Right lobe of liver (tissue), 6 donors: Measurements from ENCODE around the gene CDC123. TPM values are rescaled to one million over a fixed set of nuclear protein-coding genes. Genes with fewer than 3 reads are reported as not detected.

Source experiments
- ATAC-seq, 4 donors: fragments of 200-7000 bp; cut with Tn5 transposase; one replicate each; pipeline ENCODE4 v1.9.1; 2020; ENCODE audit warnings: mild to moderate bottlenecking in 4 of 4, moderate library complexity in 4 of 4
- DNase-seq, 3 donors: peaks; one replicate each; pipeline ENCODE4 v3.0.0-alpha.2; 2020
- H3K27ac ChIP-seq, 3 donors: fragments of 200-600 bp; one replicate each; pipeline ENCODE4 v1.8.0; 2022
- H3K27me3 ChIP-seq, 2 donors: fragments of 200-600 bp; one replicate each; pipeline ENCODE4 v1.8.0; 2022
- H3K36me3 ChIP-seq, 4 donors: fragments of 200-600 bp; sonication (generic) in 1 of 4; one replicate each; pipeline versions ENCODE4 v1.5.1 to v1.8.0; 2017 to 2022; ENCODE audit warnings: control low read depth in 1 of 4
- H3K4me1 ChIP-seq, 4 donors: fragments of 200-600 bp; sonication (generic) in 1 of 4; one replicate each; pipeline versions ENCODE4 v1.5.1 to v1.8.0; 2017 to 2022; ENCODE audit warnings: control low read depth in 1 of 4
- H3K4me3 ChIP-seq, 3 donors: fragments of 200-600 bp; one replicate each; pipeline ENCODE4 v1.8.0; 2022
- H3K9me3 ChIP-seq, 4 donors: fragments of 200-600 bp; sonication (generic) in 1 of 4; one replicate each; pipeline versions ENCODE4 v1.5.1 to v1.8.0; 2017 to 2022; ENCODE audit warnings: control low read depth in 1 of 4
- CTCF ChIP-seq, 4 donors: fragments of 200-600 bp in 3 of 4; fragments of 450-650 bp in 1 of 4; IDR thresholded peaks; one replicate each; pipeline versions ENCODE4 v1.5.1 to v1.8.0; 2016 to 2022; ENCODE audit warnings: antibody characterized with exemption in 4 of 4, mild to moderate bottlenecking in 2 of 4
- POLR2A ChIP-seq: fragments of 450-650 bp; IDR thresholded peaks from one replicate; pipeline ENCODE4 v1.6.1; 2017; ENCODE audit warnings: antibody characterized with exemption, mild to moderate bottlenecking
- WGBS: methylation state at CpG from one replicate; pipeline ENCODE4 v1.1.6; 2018; ENCODE audit warnings: low coverage, low lambda C conversion rate; ENCODE audit not compliant: insufficient coverage; ENCODE audit errors: missing lambda C conversion rate; 5-methylcytosine and 5-hydroxymethylcytosine counted together
- intact Hi-C, 2 donors: fragments of 100-400 bp; cut with DNase I; formaldehyde crosslinking; loops; one replicate each; pipeline versions ENCODE4 v1.11.2 to v1.14.1; 2022
- total RNA-seq, 6 experiments: library from RNA; depleted of rRNA in 2 of 6; stranded (reverse); fragments of >200 nt in 2 of 6; fragmentation: NEBNext Ultra II Directional in 3 of 6; extraction: Animal tissue kit (Norgen Biotek cat#: 25700) in 3 of 6; gene quantifications; one replicate each; pipeline versions ENCODE4 v1.1.0 to v1.2.4, GENCODE V29; 2016 to 2023
- donor health status: DM: no; HTN: yes; CAD: no.
- donor health status: DM: no; HTN: no; CAD: no.
- donor health status: DM: no; HTN: no; CAD: no.
- donor health status: DM: no; HTN: yes; CAD: no.
- donor health status: DM: no; HTN: yes; CAD: no.

CDC123 gene
- total RNA-seq, 6 experiments from 2014 or later: 29.5 to 46.3 (median 33.0) TPM

DNA sequence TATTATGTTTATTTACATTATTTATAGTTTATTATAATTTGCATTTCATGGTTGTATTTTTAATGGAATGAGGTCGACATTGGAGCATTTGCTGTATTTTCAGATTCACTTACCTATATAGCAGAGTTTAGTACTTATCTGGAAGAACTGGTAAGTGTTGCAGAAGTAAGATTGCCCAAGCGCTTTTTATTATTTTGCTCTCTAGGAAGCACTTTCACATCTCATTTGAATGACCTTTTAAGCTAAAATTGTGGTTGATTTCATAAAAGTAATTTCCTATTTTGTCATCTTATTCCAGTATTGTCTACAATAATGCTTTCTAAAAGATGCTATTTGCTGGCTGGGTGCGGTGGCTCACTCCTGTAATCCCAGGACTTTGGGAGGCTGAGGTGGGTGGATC lies 37.9 kb upstream of the CDC123 start:
- H3K27ac ChIP-seq: peak overlapping the region in 1 of 3 donors; percentile 4
- no peak for DNase-seq
- no peak for ATAC-seq
- TF ChIP-seq POLR2A (no peak), CTCF (IDR thresholded peaks at IDR 0.05) (no peak)
- peaks cover 3 to 14% (median 6%) of the 10 kb centered on the region in 4 donors for H3K36me3 ChIP-seq
- H3K4me3 ChIP-seq: no peak overlapping the region
- 73% methylated on average over 3 of the region's 3 CpGs for WGBS
- H3K27me3 ChIP-seq: no peaks in the 10 kb centered on the region
- intact Hi-C loops: no loop called here
- peaks cover 0 to 26% (median 11%) of the 10 kb centered on the region in 4 donors for H3K4me1 ChIP-seq
- H3K9me3 ChIP-seq: no peaks in the 10 kb centered on the region

DNA sequence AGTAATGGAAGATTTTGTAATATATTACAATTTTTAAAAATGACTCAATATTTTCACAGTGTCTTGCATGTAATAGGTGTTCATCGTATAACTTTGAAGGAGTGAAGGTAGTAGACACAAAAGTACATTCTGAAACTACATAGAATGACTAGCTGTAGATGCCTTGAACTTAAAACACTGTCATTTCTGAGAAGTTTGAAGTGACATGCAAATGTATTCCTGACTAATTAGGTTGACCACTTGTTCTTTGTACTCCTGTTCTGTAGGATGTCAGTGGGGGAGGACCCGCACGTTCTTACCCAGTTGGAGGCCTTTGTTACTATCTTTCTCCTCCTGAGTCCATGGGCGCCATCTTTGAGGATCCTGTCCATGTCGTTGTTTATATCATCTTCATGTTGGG lies 35.3 kb upstream of the CDC123 start:
- Histone ChIP-seq H3K4me3 (no peak overlapping the region), H3K27me3 (no peaks in the 10 kb centered on the region), H3K36me3 (peaks cover 3 to 14% (median 6%) of the 10 kb centered on the region in 4 donors), H3K27ac (no peak overlapping the region), H3K9me3 (no peaks in the 10 kb centered on the region), H3K4me1 (peaks cover 0 to 30% (median 7%) of the 10 kb centered on the region in 4 donors)
- TF ChIP-seq POLR2A (no peak), CTCF (IDR thresholded peaks at IDR 0.05) (no peak)
- WGBS: 77% methylated on average over 5 of the region's 5 CpGs
- DNase-seq: no peak
- intact Hi-C loops: no loop called here
- ATAC-seq: no peak

- ATAC-seq (no peak), DNase-seq (no peak)
- Histone ChIP-seq H3K27ac (no peak overlapping the region), H3K4me1 (peaks cover 0 to 25% (median 9%) of the 10 kb centered on the region in 4 donors), H3K4me3 (no peak overlapping the region), H3K9me3 (no peaks in the 10 kb centered on the region), H3K36me3 (peaks cover 4 to 18% (median 10%) of the 10 kb centered on the region in 4 donors), H3K27me3 (no peaks in the 10 kb centered on the region)
- WGBS: 98% methylated on average over 6 of the region's 6 CpGs
- no peak for TF ChIP-seq POLR2A
- no peak for TF ChIP-seq CTCF (IDR thresholded peaks at IDR 0.05)
- intact Hi-C loops: no loop called here
Observed at GRCh38 chr10:12162927-12163326, 33.1 kb upstream of the CDC123 start.

DNA sequence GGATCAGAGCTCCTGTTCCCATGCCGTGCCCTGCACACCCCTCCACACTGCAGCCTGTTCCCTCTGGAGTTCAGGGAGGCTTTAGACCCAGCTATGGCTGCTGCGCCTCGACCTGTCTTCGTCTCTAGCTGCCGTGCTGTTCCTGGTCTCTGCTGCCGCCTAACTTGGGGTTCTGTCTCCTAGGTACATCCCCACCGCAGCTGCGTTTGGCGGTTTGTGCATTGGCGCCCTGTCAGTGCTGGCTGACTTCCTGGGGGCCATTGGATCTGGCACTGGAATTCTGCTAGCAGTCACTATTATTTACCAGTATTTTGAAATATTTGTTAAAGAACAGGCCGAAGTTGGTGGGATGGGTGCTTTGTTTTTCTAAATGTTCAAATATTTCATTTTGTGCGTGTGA lies 31.9 kb upstream of the CDC123 start:
- intact Hi-C loops: no loop called here
- Histone ChIP-seq H3K4me1 (peaks cover 0 to 25% (median 9%) of the 10 kb centered on the region in 4 donors), H3K4me3 (peak overlapping the region in 1 of 3 donors; percentile 5), H3K27ac (peak overlapping the region in 2 of 3 donors; percentile 66 to 69), H3K36me3 (peaks cover 4 to 25% (median 9%) of the 10 kb centered on the region in 4 donors), H3K9me3 (no peaks in the 10 kb centered on the region), H3K27me3 (no peaks in the 10 kb centered on the region)
- 33% methylated on average over 11 of the region's 12 CpGs for WGBS
- no peak for TF ChIP-seq POLR2A
- peak in 2 of 4 donors; percentile 12 to 25 for TF ChIP-seq CTCF (IDR thresholded peaks at IDR 0.05)
- peak; percentile 58 to 86 (median 81) for DNase-seq
- peak; percentile 89 to 94 (median 90) for ATAC-seq

- H3K4me3 ChIP-seq: no peak overlapping the region
- no peaks in the 10 kb centered on the region for H3K9me3 ChIP-seq
- ATAC-seq (no peak), DNase-seq (no peak)
- 56% methylated on average over 3 of the region's 3 CpGs for WGBS
- no peaks in the 10 kb centered on the region for H3K27me3 ChIP-seq
- intact Hi-C loops: no loop called here
- H3K27ac ChIP-seq: peak overlapping the region in 2 of 3 donors; percentile 66 to 69
- H3K4me1 ChIP-seq: peaks cover 0 to 25% (median 6%) of the 10 kb centered on the region in 4 donors
- TF ChIP-seq CTCF (IDR thresholded peaks at IDR 0.05): no peak
- TF ChIP-seq POLR2A: no peak
- peaks cover 4 to 33% (median 13%) of the 10 kb centered on the region in 4 donors for H3K36me3 ChIP-seq
Observed at GRCh38 chr10:12165036-12165435, 31.0 kb upstream of the CDC123 start.
